SU-DHL-6 (cell line): ENCODE measurements around the gene SH2D1A.
"Not testable (repeated sequence)": the region's sequence is repeated elsewhere in the genome, so short reads cannot be mapped to it uniquely, and the experiment has no call there.

Experiments
- H2AFZ ChIP-seq: fragments of 200-600 bp; sonication (generic); 2 replicates; pipeline ENCODE4 v1.6.1; 2014; ENCODE audit warnings: low read depth, mild to moderate bottlenecking, moderate library complexity, mixed read lengths, antibody characterized with exemption, low read length; ENCODE audit not compliant: severe bottlenecking
- H3F3A ChIP-seq: fragments of 200-600 bp; shearing (Covaris generic); 2 replicates; pipeline ENCODE4 v1.6.0; 2016; ENCODE audit warnings: antibody characterized with exemption, mild to moderate bottlenecking; ENCODE audit not compliant: insufficient read depth
- H3K27ac ChIP-seq: fragments of 200-600 bp; sonication (generic); 2 replicates; pipeline ENCODE4 v1.5.1; 2016; ENCODE audit warnings: low read depth, mild to moderate bottlenecking, low read length, moderate library complexity, mixed read lengths
- H3K27me3 ChIP-seq: fragments of 200-600 bp; sonication (generic), shearing (Covaris generic); 2 replicates; pipeline ENCODE4 v1.6.0; 2014; ENCODE audit warnings: mild to moderate bottlenecking, low read length
- H3K36me3 ChIP-seq: fragments of 200-600 bp; sonication (generic); 2 replicates; pipeline ENCODE4 v1.6.1; 2014; ENCODE audit warnings: mild to moderate bottlenecking, low read length, mixed read lengths
- H3K4me2 ChIP-seq: fragments of 300-600, 200-600 bp; shearing (Covaris generic), sonication (generic); 2 replicates; pipeline ENCODE4 v1.6.0; 2014; ENCODE audit warnings: low read length, low read depth, mild to moderate bottlenecking; ENCODE audit not compliant: poor library complexity, severe bottlenecking
- H3K4me3 ChIP-seq: fragments of 200-600 bp; sonication (generic); 2 replicates; pipeline ENCODE4 v1.5.1; 2014; ENCODE audit warnings: antibody characterized with exemption, low read length, mild to moderate bottlenecking, mixed read lengths; ENCODE audit not compliant: insufficient read depth, poor library complexity, severe bottlenecking
- H3K79me2 ChIP-seq: fragments of 200-600 bp; sonication (generic); 2 replicates; pipeline ENCODE4 v1.6.1; 2014; ENCODE audit warnings: mild to moderate bottlenecking, low read length, moderate library complexity; ENCODE audit not compliant: insufficient read depth
- H3K9ac ChIP-seq: fragments of 200-600 bp; sonication (generic); 2 replicates; pipeline ENCODE4 v1.7.0; 2014; ENCODE audit warnings: mild to moderate bottlenecking, low read length
- H3K9me2 ChIP-seq: fragments of 200-600 bp; sonication (generic); replicated peaks from 2 replicates; pipeline ENCODE4 v1.6.1; 2014; ENCODE audit warnings: low read length; ENCODE audit not compliant: insufficient read depth
- H3K9me3 ChIP-seq: fragments of 200-600 bp; sonication (generic); 2 replicates; pipeline ENCODE4 v1.6.1; 2014; ENCODE audit warnings: low read length, mixed read lengths; ENCODE audit not compliant: insufficient read depth
- H4K20me1 ChIP-seq: fragments of 200-600 bp; sonication (generic); 2 replicates; pipeline ENCODE4 v1.6.1; 2014; ENCODE audit warnings: low read depth, mild to moderate bottlenecking, antibody characterized with exemption, low read length, moderate library complexity, mixed read lengths
- EZH2phosphoT487 ChIP-seq: fragments of 200-600 bp; sonication (generic), shearing (Covaris generic); conservative IDR thresholded peaks from 2 replicates; pipeline ENCODE4 v1.6.1; 2018; ENCODE audit warnings: mild to moderate bottlenecking, antibody characterized with exemption, low read length, moderate library complexity, mixed read lengths
- TF ChIP-seq, protein P1 (sequence below): fragments of 200-600 bp; sonication (generic); IDR thresholded peaks from one replicate; pipeline ENCODE4 v1.5.1; 2017; ENCODE audit warnings: antibody characterized with exemption, mild to moderate bottlenecking, low read length, moderate library complexity; ENCODE audit not compliant: insufficient read depth, poor library complexity, severe bottlenecking

SH2D1A gene

DNA sequence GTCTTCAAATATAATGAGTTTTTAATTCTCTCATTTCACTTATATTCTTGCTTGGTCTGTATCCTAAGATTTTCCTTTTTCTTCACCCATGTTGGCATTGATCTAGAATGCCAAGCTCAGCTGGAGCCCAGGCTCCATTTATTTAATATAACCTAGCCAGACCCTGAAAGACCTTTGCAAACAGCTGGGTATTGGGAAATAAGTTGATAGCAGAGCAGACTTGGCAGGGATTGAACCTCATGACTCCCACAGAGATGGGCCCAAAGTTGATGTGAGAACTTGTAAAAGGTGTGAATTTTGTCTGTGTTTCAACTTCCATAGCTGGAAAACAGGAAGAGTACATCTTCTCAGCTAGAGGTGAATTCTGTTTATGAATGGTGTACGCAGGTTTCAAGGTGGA lies 59.5 kb downstream of the SH2D1A start:
- H4K20me1 ChIP-seq, result no peaks in the 10 kb centered on the region
- H3K9ac ChIP-seq, result no peak overlapping the region
- no peak overlapping the region for H3K4me3 ChIP-seq
- no peaks in the 10 kb centered on the region for H3K79me2 ChIP-seq
- H3F3A ChIP-seq, result no peaks in the 10 kb centered on the region
- no peak for TF ChIP-seq EZH2phosphoT487
- TF ChIP-seq, protein P1, sequence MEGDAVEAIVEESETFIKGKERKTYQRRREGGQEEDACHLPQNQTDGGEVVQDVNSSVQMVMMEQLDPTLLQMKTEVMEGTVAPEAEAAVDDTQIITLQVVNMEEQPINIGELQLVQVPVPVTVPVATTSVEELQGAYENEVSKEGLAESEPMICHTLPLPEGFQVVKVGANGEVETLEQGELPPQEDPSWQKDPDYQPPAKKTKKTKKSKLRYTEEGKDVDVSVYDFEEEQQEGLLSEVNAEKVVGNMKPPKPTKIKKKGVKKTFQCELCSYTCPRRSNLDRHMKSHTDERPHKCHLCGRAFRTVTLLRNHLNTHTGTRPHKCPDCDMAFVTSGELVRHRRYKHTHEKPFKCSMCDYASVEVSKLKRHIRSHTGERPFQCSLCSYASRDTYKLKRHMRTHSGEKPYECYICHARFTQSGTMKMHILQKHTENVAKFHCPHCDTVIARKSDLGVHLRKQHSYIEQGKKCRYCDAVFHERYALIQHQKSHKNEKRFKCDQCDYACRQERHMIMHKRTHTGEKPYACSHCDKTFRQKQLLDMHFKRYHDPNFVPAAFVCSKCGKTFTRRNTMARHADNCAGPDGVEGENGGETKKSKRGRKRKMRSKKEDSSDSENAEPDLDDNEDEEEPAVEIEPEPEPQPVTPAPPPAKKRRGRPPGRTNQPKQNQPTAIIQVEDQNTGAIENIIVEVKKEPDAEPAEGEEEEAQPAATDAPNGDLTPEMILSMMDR, result no peak
- H3K27ac ChIP-seq, result no peak overlapping the region
- H3K4me2 ChIP-seq, result no peak overlapping the region
- no peaks in the 10 kb centered on the region for H3K36me3 ChIP-seq
- no peaks in the 10 kb centered on the region for H3K9me3 ChIP-seq
- no peaks in the 10 kb centered on the region for H3K9me2 ChIP-seq
- no peaks in the 10 kb centered on the region for H3K27me3 ChIP-seq
- H2AFZ ChIP-seq, result no peak overlapping the region

DNA sequence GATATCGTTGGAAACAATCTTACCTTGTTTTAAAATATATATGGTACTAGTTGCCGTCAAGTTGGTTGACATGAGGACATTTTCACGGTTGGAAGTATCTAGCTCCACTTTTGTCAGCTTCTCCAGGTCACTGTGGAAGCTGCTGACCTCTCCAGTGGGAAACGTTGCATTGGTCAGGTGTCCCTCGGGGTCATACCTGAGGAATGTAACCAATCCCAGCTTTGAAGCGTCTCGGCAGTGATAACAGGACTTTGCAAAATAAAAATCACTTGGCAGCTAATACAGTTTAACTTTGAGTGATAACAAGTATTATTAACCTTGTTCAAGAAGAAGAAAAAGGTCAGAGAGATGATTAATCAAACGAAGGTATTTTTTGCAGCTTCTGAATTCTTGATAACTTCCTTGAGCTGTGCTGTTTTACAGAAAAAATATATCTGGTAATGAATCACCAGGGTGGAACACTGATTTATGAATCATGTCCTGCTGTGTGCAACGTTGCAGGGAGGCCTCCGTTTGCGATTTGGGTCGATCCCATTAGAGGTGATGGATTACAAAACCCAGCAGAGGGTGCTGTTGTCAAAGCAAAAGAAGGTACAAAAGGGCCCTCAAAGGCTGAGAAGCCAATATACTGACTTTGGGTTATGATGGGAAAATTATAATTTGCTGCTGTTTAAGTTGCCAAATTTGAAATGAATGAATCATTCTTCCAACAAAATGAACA lies 60.1 kb downstream of the SH2D1A start:
- no peaks in the 10 kb centered on the region for H3K36me3 ChIP-seq
- H3K4me2 ChIP-seq, result no peak overlapping the region
- no peaks in the 10 kb centered on the region for H3F3A ChIP-seq
- TF ChIP-seq, protein P1, result no peak
- TF ChIP-seq EZH2phosphoT487, result no peak
- H4K20me1 ChIP-seq, result no peaks in the 10 kb centered on the region
- H2AFZ ChIP-seq, result no peak overlapping the region
- H3K4me3 ChIP-seq, result no peak overlapping the region
- no peaks in the 10 kb centered on the region for H3K27me3 ChIP-seq
- no peaks in the 10 kb centered on the region for H3K79me2 ChIP-seq
- no peaks in the 10 kb centered on the region for H3K9me3 ChIP-seq
- H3K27ac ChIP-seq, result no peak overlapping the region
- H3K9me2 ChIP-seq, result no peaks in the 10 kb centered on the region
- no peak overlapping the region for H3K9ac ChIP-seq

DNA sequence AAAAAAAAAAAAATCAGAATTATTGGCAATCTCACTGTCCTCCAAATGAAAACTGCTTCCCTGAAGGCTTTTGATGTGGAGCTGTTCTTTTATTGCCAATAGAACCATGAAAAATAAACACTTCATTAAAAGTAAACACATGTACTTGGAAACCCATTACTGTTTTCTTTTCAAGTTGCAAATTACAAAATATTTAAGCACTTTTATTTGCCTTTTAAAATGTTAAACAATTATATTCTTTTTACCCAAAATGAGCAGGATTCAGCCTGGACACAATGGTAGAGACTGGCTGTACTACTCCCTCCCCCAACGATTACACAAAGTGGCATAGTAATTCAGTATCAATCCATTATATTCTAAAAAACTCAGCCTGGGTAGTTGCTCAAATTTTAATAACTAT lies 60.9 kb downstream of the SH2D1A start:
- Histone ChIP-seq H3K9me3 (no peaks in the 10 kb centered on the region), H3K27me3 (no peaks in the 10 kb centered on the region), H3K4me3 (no peak overlapping the region), H3F3A (no peaks in the 10 kb centered on the region), H3K36me3 (no peaks in the 10 kb centered on the region), H2AFZ (no peak overlapping the region), H3K4me2 (no peak overlapping the region), H3K27ac (no peak overlapping the region), H3K9me2 (no peaks in the 10 kb centered on the region), H4K20me1 (no peaks in the 10 kb centered on the region), H3K9ac (no peak overlapping the region), H3K79me2 (no peaks in the 10 kb centered on the region)
- TF ChIP-seq, protein P1, result no peak
- no peak for TF ChIP-seq EZH2phosphoT487

DNA sequence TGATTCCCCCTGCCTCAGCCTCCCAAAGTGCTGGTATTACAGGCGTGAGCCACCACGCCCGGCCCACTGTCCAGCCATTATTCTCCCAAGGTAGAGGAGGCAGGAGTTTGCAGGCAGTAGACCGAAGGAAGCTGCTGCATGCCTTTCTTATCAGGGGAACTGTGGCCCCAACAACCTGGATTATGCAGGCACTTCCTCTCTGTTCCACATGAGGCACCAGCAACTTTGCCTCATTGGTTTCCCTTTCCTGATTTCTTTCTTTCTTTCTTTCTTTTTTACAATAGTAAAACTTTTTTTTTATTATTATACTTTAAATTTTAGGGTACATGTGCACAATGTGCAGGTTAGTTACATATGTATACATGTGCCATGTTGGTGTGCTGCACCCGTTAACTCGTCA lies 62.0 kb downstream of the SH2D1A start:
- not testable (repeated sequence) for H3K27ac ChIP-seq, H4K20me1 ChIP-seq, H3K4me3 ChIP-seq, H2AFZ ChIP-seq, H3K4me2 ChIP-seq, H3K9ac ChIP-seq, H3K36me3 ChIP-seq, H3K27me3 ChIP-seq, H3F3A ChIP-seq, H3K79me2 ChIP-seq, H3K9me3 ChIP-seq, H3K9me2 ChIP-seq
